KMS-11 (cell line): ENCODE results near the gene CTSS.

ENCODE experiments used
- H2AFZ ChIP-seq: fragments of 200-600 bp; sonication (generic); 2 replicates; pipeline ENCODE4 v1.6.1; 2016; ENCODE audit warnings: antibody characterized with exemption, mixed run types, low read depth
- H3K27ac ChIP-seq: fragments of 200-600 bp; sonication (generic); 2 replicates; pipeline ENCODE4 v1.6.1; 2016; ENCODE audit warnings: mild to moderate bottlenecking, mixed run types
- H3K27me3 ChIP-seq: fragments of 200-600 bp; sonication (generic); 2 replicates; pipeline ENCODE4 v1.6.1; 2017; ENCODE audit warnings: mild to moderate bottlenecking, low read depth, mixed run types, moderate library complexity; ENCODE audit not compliant: insufficient read depth
- H3K36me3 ChIP-seq: fragments of 200-600 bp; sonication (generic); 2 replicates; pipeline ENCODE4 v1.6.1; 2017; ENCODE audit warnings: mild to moderate bottlenecking, mixed run types; ENCODE audit not compliant: insufficient read depth
- H3K4me1 ChIP-seq: fragments of 200-600 bp; sonication (generic); 2 replicates; pipeline ENCODE4 v1.6.1; 2016; ENCODE audit warnings: mild to moderate bottlenecking, low read depth, mixed run types; ENCODE audit not compliant: poor library complexity, severe bottlenecking
- H3K4me2 ChIP-seq: fragments of 200-600 bp; sonication (generic); 2 replicates; pipeline ENCODE4 v1.7.0; 2016; ENCODE audit warnings: mild to moderate bottlenecking, mixed run types
- H3K4me3 ChIP-seq: fragments of 200-600 bp; sonication (generic); IDR thresholded peaks from 2 replicates; pipeline ENCODE4 v1.6.1; 2017; ENCODE audit warnings: low read depth, low read length, mixed read lengths; ENCODE audit not compliant: insufficient read depth
- H3K79me2 ChIP-seq: fragments of 200-600 bp; sonication (generic); 2 replicates; pipeline ENCODE4 v1.6.1; 2016; ENCODE audit warnings: low read depth, mixed run types; ENCODE audit not compliant: insufficient read depth
- H3K9ac ChIP-seq: fragments of 200-600 bp; sonication (generic); 2 replicates; pipeline ENCODE4 v1.6.1; 2016; ENCODE audit warnings: mild to moderate bottlenecking, mixed run types
- H4K20me1 ChIP-seq: fragments of 200-600 bp; sonication (generic); 2 replicates; pipeline ENCODE4 v1.6.1; 2016; ENCODE audit warnings: mild to moderate bottlenecking, mixed run types; ENCODE audit not compliant: insufficient read depth
- CTCF ChIP-seq: fragments of 200-600 bp; sonication (generic); conservative IDR thresholded peaks from 2 replicates; pipeline ENCODE4 v1.6.1; 2017; ENCODE audit warnings: low read depth, mild to moderate bottlenecking, antibody characterized with exemption, low read length, moderate library complexity, mixed read lengths

The CTSS gene

GRCh38 chr1:150762552-150762951 is 3.0 kb downstream of the CTSS start:
- Histone ChIP-seq H4K20me1 (no peaks in the 10 kb centered on the region), H3K27ac (no peak overlapping the region), H3K4me2 (no peak overlapping the region), H2AFZ (no peak overlapping the region), H3K9ac (no peak overlapping the region), H3K27me3 (no peaks in the 10 kb centered on the region), H3K79me2 (no peaks in the 10 kb centered on the region), H3K4me3 (no peak overlapping the region), H3K4me1 (peaks cover 21% of the 10 kb centered on the region), H3K36me3 (no peaks in the 10 kb centered on the region)
- no peak for TF ChIP-seq CTCF

GRCh38 chr1:150761801-150762200 is 3.8 kb downstream of the CTSS start:
- Histone ChIP-seq H4K20me1 (no peaks in the 10 kb centered on the region), H3K79me2 (no peaks in the 10 kb centered on the region), H3K9ac (no peak overlapping the region), H3K27ac (no peak overlapping the region), H3K4me2 (no peak overlapping the region), H2AFZ (no peak overlapping the region), H3K36me3 (no peaks in the 10 kb centered on the region), H3K4me3 (no peak overlapping the region), H3K4me1 (peaks cover 21% of the 10 kb centered on the region), H3K27me3 (no peaks in the 10 kb centered on the region)
- TF ChIP-seq CTCF: no peak

- Histone ChIP-seq H3K4me1 (peaks cover 8% of the 10 kb centered on the region), H3K27ac (no peak overlapping the region), H3K9ac (no peak overlapping the region), H2AFZ (no peak overlapping the region), H3K36me3 (no peaks in the 10 kb centered on the region), H4K20me1 (no peaks in the 10 kb centered on the region), H3K27me3 (no peaks in the 10 kb centered on the region), H3K4me3 (no peak overlapping the region), H3K4me2 (no peak overlapping the region), H3K79me2 (no peaks in the 10 kb centered on the region)
- TF ChIP-seq CTCF: no peak
Observed at GRCh38 chr1:150760013-150760412, 5.6 kb downstream of the CTSS start.

- Histone ChIP-seq H2AFZ (no peak overlapping the region), H3K4me2 (no peak overlapping the region), H3K27ac (no peak overlapping the region), H3K4me1 (peaks cover 9% of the 10 kb centered on the region), H3K9ac (no peak overlapping the region), H3K36me3 (no peaks in the 10 kb centered on the region), H3K27me3 (no peaks in the 10 kb centered on the region), H3K79me2 (no peaks in the 10 kb centered on the region), H4K20me1 (no peaks in the 10 kb centered on the region), H3K4me3 (no peak overlapping the region)
- no peak for TF ChIP-seq CTCF
Observed at GRCh38 chr1:150753416-150753815, 12.2 kb downstream of the CTSS start.
